Measurements from ENCODE around the gene SH3RF3. TPM values are rescaled to one million over a fixed set of nuclear protein-coding genes. Genes with fewer than 3 reads are reported as not detected.

Gene SH3RF3
- total and polyA plus RNA-seq, 2 of the 13 experiments (the other 11 are each of a cell fraction or from before 2014, with no cell fraction given) = 0.04 TPM; not detected in 1

- TF ChIP-seq, protein P1, sequence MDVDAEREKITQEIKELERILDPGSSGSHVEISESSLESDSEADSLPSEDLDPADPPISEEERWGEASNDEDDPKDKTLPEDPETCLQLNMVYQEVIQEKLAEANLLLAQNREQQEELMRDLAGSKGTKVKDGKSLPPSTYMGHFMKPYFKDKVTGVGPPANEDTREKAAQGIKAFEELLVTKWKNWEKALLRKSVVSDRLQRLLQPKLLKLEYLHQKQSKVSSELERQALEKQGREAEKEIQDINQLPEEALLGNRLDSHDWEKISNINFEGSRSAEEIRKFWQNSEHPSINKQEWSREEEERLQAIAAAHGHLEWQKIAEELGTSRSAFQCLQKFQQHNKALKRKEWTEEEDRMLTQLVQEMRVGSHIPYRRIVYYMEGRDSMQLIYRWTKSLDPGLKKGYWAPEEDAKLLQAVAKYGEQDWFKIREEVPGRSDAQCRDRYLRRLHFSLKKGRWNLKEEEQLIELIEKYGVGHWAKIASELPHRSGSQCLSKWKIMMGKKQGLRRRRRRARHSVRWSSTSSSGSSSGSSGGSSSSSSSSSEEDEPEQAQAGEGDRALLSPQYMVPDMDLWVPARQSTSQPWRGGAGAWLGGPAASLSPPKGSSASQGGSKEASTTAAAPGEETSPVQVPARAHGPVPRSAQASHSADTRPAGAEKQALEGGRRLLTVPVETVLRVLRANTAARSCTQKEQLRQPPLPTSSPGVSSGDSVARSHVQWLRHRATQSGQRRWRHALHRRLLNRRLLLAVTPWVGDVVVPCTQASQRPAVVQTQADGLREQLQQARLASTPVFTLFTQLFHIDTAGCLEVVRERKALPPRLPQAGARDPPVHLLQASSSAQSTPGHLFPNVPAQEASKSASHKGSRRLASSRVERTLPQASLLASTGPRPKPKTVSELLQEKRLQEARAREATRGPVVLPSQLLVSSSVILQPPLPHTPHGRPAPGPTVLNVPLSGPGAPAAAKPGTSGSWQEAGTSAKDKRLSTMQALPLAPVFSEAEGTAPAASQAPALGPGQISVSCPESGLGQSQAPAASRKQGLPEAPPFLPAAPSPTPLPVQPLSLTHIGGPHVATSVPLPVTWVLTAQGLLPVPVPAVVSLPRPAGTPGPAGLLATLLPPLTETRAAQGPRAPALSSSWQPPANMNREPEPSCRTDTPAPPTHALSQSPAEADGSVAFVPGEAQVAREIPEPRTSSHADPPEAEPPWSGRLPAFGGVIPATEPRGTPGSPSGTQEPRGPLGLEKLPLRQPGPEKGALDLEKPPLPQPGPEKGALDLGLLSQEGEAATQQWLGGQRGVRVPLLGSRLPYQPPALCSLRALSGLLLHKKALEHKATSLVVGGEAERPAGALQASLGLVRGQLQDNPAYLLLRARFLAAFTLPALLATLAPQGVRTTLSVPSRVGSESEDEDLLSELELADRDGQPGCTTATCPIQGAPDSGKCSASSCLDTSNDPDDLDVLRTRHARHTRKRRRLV (CRISPR knock-in tag; IDR thresholded peaks at IDR 0.05) = no peak
- TF ChIP-seq AKAP8 (CRISPR knock-in tag; IDR thresholded peaks at IDR 0.05) = no peak
Observed at GRCh38 chr2:109525836-109526235, 396.8 kb downstream of the SH3RF3 start (continued).

DNA sequence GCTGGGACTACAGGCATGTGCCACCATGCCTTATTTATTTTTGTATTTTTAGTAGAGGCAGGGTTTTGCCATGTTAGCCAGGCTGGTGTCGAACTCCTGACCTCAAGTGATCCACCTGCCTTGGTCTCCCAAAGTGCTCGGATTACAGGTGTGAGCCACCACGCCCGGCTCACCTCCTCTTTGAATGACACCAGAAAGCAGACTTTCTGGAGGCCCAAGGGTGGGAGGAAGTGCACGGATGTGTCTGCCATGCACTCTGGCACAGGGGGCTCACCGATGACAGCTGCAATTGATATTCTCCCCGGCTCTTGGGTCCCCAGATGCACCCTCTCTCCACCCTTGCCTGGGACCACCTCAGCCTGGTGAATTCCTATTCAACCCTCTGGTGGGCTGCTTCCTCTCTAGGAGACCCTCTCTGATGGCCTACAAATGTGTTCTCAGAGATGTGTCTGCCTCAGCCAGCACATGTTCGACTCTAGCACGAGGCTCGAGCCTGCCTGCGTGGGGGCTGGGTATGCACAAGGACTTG lies 397.5 kb downstream of the SH3RF3 start:
- no TSS peak for BruUV-seq (replicated peaks)
- H3K36me3 ChIP-seq (replicated peaks in 1 of 2; ENCODE audit: control insufficient read depth in 1 of 2, insufficient read depth in 2 of 2, low read length in 2 of 2) = no peaks in the 10 kb centered on the region

More for the DNA sequence above, 397.5 kb downstream of the SH3RF3 start:
- Histone ChIP-seq H3K27me3 (ENCODE audit: control insufficient read depth in 1 of 2, insufficient read depth in 2 of 2, low read length in 2 of 2) (peaks cover 10 to 39% of the 10 kb centered on the region in 2 experiments; a peak in 4 of 5 replicates), H3K9ac (ENCODE audit: insufficient read depth, low read depth, low read length) (no peak overlapping the region), H3K27ac (ENCODE audit: extremely low read length, insufficient read depth, low read length) (no peak overlapping the region), H3K4me3 (replicated peaks in 1 of 3; ENCODE audit: insufficient read depth in 1 of 3, low read depth in 2 of 3, low read length in 3 of 3) (no peak overlapping the region), H4K20me1 (ENCODE audit: insufficient read depth, low read length) (no peaks in the 10 kb centered on the region), H3K4me2 (ENCODE audit: low read depth, low read length) (no peak overlapping the region), H3K79me2 (ENCODE audit: insufficient read depth, low read length) (no peaks in the 10 kb centered on the region), H3K4me1 (ENCODE audit: insufficient read depth, low read length) (peaks cover 37% of the 10 kb centered on the region), H2AFZ (ENCODE audit: low read length) (no peak overlapping the region), H3K9me3 (ENCODE audit: low read length) (no peaks in the 10 kb centered on the region)
- TF ChIP-seq ZNF17 (CRISPR knock-in tag; IDR thresholded peaks at IDR 0.05) (no peak), MTF1 (CRISPR knock-in tag; IDR thresholded peaks at IDR 0.05) (no peak), ZSCAN30 (CRISPR knock-in tag; IDR thresholded peaks at IDR 0.05) (no peak)
- TF ChIP-seq, protein P2, sequence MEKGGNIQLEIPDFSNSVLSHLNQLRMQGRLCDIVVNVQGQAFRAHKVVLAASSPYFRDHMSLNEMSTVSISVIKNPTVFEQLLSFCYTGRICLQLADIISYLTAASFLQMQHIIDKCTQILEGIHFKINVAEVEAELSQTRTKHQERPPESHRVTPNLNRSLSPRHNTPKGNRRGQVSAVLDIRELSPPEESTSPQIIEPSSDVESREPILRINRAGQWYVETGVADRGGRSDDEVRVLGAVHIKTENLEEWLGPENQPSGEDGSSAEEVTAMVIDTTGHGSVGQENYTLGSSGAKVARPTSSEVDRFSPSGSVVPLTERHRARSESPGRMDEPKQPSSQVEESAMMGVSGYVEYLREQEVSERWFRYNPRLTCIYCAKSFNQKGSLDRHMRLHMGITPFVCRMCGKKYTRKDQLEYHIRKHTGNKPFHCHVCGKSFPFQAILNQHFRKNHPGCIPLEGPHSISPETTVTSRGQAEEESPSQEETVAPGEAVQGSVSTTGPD (CRISPR knock-in tag; IDR thresholded peaks at IDR 0.05) = no peak
- no peak for FAIRE-seq
- 54% methylated on average over 11 of the region's 11 CpGs for WGBS (ENCODE audit: low lambda C conversion rate)
- in situ Hi-C loops (cut with HindIII; ENCODE audit: extremely low pct_ligation_motif_present, low pct_unique_long_range_greater_than_20kb) = no loop called here
- DNase-seq (ENCODE audit: low spot score) = no peak
- no peak for ATAC-seq
- ChIA-PET CTCF (ENCODE audit: low intra/inter-chr PET ratio, low total read pairs) (no interaction called here), POLR2A (no interaction called here)
- intact Hi-C loops (cut with micrococcal nuclease; ENCODE audit: unreplicated experiment) = no loop called here
